GM18519 (cell line): ENCODE measurements around the gene NATD1.

Source experiments
- ATAC-seq: cut with Tn5 transposase; IDR thresholded peaks from one replicate; pipeline ENCODE4 v1.9.1; 2021; ENCODE audit warnings: mild to moderate bottlenecking, moderate library complexity; ENCODE audit not compliant: unreplicated experiment, low FRiP score

NATD1 gene

GRCh38 chr17:21291357-21291756, 38.1 kb upstream of the NATD1 start:
- ATAC-seq, result no peak

GRCh38 chr17:21289902-21290571, 36.8 kb upstream of the NATD1 start:
- ATAC-seq, result no peak

DNA sequence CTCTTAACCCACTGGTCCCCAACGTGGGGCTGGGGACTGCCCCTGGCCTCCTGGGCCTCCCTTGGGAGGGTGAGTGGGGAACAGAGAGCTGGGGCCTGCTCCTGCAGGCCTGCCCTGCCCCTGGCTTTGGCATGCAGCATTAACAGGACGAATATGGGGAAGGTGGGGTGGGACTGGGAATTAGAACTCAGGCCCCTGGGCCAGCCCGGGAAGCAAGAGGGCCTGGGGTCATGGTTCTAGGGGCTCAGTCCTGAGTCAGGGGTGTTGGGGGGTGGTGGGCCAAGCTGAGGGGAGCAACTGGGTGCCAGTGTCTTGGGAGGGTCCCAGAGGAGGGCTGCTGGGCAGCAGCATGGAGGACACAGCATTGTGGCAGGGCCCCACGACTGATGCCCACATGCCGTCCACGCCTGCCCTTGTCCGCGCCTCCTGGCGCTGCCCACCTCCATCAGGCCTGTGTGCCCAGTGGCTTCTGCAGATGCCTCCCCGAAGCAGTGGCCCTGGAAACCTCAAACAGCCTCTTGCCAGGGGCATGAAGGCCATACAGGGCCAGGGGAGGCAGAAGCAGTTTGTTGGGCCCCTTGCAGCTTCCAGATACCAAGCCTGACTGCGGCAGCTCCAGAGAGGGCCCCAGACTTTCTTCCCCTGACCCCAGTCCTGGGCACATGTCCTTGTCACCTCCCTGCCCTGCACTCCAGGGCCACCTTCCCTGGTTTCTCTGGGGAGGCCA, 36.1 kb upstream of the NATD1 start:
- no peak for ATAC-seq

DNA sequence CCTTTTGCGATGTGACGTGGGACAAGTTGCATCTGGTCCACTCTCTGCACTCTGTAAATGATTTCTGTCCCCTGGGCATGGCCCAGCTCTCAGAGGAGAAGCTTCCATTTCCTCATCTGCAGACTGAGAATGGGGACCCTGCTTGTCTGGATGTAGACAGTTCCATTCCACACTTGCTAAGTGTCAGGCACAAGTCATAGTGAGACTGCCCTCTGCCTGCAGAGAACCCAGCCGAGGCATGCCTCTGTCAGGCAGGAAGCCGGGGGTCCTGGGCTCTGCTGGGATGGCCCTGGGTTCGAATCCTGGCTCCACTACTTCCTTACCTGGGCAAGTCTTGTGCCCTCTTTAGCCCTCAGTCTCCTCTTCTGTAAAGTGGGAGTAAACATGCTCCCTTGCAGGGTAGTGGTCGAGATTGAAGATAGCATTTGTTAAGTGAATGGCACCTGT, 35.4 kb upstream of the NATD1 start:
- no peak for ATAC-seq

DNA sequence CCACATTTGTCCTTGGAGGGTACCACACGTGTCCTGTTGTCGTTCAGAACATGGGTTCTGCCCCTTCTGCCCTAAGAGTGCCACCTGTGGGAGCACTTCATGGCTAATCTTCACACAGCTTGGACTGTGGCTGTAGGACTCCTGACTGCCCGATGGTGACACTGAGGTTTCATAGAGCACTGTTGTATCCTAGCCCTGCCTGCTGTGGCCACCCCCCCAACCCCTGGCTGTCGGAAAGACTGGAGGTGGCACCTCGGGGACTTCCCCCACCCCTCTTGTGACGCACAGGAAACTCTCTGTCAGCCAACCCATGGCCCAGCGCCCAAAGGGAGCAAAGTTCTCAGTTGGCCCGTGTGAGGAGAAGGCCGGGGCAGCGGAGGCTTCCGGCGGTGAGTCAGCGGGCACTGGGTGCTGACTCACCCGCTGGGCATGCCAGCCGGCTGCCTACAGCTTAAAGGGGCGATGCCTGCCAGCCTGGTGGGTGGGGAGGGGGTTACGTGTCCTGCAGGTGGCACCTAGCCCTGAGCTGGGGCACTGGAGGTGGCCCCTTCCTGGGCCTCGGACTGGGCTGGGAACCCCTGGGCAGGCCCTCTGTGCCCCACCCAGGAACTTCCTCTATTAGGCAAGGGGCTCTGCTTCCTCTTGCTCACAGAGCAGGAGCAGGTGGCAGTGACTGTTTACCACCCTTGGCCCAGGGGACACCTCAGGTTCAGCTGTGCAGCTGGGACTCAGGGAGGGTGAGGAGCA, 34.7 kb upstream of the NATD1 start:
- ATAC-seq, result no peak

DNA sequence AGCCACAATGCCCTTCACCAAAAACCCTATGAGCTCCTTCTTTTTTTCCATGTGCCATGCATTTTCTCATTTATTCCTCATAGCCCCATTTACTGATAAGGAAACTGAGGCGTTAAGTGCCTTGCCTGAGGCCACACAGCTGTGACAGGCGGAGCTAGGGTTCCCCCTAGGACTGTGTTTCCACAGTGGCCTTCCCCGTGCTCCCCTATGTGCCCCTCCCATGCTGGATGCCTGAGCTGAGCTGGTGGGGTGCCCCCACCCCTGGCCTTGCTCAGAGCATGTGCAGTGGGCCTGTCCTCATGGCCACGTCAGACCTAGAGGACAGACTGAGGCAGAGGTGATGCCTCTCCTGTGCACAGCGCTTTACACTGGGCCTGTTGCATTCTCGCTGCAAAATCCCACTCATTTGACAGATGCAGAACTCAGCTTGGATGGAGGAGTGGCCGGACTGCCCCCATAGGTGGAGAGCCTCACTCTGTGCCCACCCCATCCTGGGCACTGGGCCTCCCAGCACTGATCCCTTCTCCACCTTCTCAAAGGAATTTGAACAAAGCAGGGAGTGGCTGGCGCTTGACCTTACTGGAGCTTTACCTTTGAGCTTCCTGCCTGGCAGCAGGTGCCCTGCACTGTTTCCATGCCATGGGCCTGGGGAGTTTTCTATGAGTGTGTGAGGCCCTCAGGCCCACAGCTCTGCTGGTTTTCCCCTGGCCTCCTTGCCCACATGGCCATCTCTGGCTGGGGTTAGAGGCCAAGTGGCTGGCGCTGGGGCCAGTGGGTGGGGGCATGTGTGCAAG, 33.9 kb upstream of the NATD1 start:
- ATAC-seq, result no peak

GRCh38 chr17:21286066-21286770, 33.0 kb upstream of the NATD1 start:
- no peak for ATAC-seq

GRCh38 chr17:21285164-21286065, 32.2 kb upstream of the NATD1 start:
- ATAC-seq, result no peak

DNA sequence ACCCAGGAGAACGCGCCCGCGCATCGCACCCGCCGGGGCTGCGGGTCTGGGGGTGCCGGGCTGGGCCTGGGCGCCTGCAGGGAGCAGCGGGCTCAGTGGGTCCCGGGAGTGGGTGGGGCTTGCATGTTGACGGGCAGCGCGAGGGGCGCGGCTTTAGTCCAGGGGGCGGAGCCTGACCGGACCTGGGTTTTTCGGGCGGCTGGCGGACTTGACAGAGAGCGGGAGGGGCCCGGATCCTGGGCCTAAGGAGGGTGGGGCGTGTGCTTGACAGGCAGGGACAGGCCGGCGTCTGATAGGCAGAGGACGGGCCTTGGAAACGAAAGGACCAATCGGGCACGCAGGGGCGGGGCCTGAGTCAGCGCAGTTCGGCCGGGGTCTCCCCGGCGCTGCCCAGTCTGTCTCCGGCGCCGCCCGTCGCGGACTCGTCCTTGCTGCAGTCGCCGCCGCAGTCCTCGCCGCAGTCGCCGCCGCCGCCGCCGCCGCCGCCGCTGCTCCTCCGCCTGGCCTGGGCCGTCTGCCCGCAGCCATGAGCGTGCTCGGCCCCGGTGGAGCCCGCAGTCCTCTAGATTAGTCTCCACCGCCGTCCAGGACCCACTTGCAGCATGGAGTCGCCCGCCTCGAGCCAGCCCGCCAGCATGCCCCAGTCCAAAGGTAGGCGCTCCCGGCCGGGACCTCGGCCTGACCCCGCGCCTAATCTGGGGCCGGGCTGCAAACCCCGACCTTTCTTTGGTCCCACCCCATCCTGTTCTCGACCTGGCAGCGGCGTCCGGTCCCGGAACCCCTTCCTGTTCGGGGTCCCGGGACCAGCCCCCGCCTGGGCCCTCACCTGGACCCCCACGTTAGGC, 31.3 kb upstream of the NATD1 start, which contains the start of gene MAP2K3:
MAP2K3 (plus strand) TSS at position 393 of the 845 bp plus-strand sequence; CDS start at position 603, 210 bp downstream.
- ATAC-seq, result peak; percentile 60

- ATAC-seq, result peak; percentile 5
Measured at GRCh38 chr17:21283482-21284318, 30.5 kb upstream of the NATD1 start.

GRCh38 chr17:21282850-21283249, 29.6 kb upstream of the NATD1 start:
- no peak for ATAC-seq

DNA sequence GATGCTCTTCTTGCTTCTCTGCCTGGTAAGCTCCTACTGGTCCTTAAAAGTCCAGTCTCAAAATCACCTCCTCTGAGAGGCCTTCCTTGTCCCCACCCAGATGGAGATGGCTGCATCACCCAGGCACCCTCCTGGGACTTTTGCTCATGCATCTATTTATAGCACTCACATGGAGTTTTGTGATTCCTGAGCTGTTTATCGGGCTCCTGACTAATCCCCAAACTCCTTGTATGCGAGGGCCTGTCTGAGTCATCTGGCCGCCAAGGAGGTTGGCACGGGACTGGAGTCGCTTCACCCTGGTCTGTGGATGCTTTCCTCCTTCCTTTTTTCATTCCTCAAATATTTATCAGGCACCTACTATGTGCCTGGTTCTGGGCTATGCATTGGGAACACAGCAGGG, 29.0 kb upstream of the NATD1 start:
- no peak for ATAC-seq

DNA sequence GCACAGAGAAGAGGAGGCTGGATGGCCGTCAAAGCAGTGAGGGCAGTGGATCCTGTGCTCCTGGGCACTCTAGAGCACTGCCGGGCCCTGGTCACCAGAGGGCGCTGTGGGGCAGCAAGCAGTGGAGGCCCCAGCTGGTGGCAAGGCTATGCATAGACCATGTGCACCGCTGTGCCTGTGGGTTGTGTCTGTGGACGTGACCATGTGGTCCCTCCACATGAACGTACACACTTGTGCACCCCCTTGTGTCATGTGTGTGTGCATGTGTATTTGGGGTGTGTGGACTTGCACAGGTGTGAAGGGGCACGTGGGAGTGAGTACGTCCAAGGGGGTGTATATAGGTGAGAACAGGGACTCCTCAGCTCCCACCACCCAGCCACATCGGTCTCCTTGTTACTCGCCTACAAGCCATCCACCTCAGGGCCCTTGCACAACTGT, 26.9 kb upstream of the NATD1 start:
- ATAC-seq, result no peak

GRCh38 chr17:21279582-21279981, 26.4 kb upstream of the NATD1 start:
- ATAC-seq, result no peak

DNA sequence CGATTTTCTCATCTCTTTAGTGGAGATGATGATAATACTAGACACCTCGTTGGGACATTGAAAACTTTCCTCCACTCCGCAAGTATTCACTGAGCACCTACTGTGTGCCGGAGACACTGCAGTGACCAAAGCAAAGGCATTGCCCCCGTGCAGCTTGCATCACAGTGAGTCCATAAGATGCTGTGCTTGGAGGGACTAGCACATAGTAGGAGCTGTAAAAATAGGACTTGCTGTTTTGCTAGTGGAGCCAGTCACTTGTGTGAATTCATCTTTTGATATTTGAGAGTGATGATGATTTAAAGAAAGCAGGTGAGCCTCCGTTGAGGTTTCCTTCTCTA, 26.0 kb upstream of the NATD1 start:
- no peak for ATAC-seq

DNA sequence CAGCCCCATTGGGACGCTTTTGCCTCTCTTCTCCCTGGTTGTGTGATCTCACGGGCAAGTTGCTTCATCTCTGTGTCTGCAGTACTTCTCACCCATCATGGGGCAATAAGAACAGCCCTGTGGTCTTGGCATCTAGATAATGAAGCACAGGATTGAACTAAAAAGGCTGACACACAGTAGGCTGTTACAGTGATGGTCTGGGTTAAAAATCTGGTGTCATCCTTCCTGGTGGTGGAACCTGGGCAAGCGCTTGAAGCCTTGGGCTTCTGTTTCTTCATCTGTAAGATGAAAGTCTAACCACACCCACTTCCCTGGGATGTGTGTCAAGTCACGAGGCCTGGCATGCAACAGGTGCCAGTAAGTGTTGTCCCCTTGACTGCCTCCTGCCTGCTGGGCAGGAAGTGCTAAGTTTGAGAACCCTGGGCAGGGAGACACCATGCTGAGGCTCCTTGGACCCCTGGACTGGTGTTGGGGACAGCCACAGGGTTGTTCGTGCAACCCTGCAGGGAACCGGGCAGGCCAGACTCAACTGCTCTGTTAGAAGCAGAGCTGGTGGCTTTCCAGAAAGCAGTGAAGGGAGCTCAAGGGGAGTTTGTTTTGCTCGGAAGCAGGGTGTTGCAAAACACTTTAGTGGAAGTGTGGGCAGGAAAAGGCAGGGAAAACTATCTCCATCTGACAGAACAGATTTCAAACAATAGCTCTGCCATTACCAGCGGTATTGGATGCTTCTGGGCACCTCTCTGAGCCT, 25.4 kb upstream of the NATD1 start:
- ATAC-seq, result no peak

GRCh38 chr17:21277332-21277731, 24.1 kb upstream of the NATD1 start:
- no peak for ATAC-seq
